RPMI8226 (cell line): ENCODE data around the gene SCARF1.
"Not testable (repeated sequence)": the region's sequence is repeated elsewhere in the genome, so short reads cannot be mapped to it uniquely, and the experiment has no call there.

Experiments used
- DNase-seq: peaks from one replicate; pipeline ENCODE4 v3.0.0-alpha.2; 2015

SCARF1 gene

GRCh38 chr17:1645207-1646171 lies at the start of gene SCARF1:
SCARF1 (minus strand) TSS chr17:1645732; CDS start chr17:1645697, 35 bp downstream.
- no peak for DNase-seq

GRCh38 chr17:1693339-1693738 lies 47.8 kb upstream of the SCARF1 start:
- no peak for DNase-seq

- no peak for DNase-seq
These were observed 45.2 kb upstream of the SCARF1 start for GRCh38 chr17:1690544-1691221.

- not testable (repeated sequence) for DNase-seq
These were observed 42.9 kb upstream of the SCARF1 start for GRCh38 chr17:1688405-1688804.

- DNase-seq = no peak
These were observed 40.6 kb upstream of the SCARF1 start for GRCh38 chr17:1686086-1686485.

- DNase-seq = peak; percentile 96
These were observed 39.1 kb upstream of the SCARF1 start, which contains the start of gene PRPF8 for GRCh38 chr17:1684378-1685189. PRPF8 (minus strand) TSS chr17:1684867; CDS start chr17:1684571, 296 bp downstream.

GRCh38 chr17:1683459-1683858 lies 37.9 kb upstream of the SCARF1 start:
- DNase-seq = no peak

- DNase-seq = no peak
These were observed 30.9 kb upstream of the SCARF1 start for GRCh38 chr17:1676401-1676800.

GRCh38 chr17:1673041-1673785 lies 27.7 kb upstream of the SCARF1 start:
- DNase-seq = no peak

- not testable (repeated sequence) for DNase-seq
These were observed 18.4 kb upstream of the SCARF1 start for GRCh38 chr17:1663934-1664333.

GRCh38 chr17:1661045-1661444 lies 15.5 kb upstream of the SCARF1 start:
- DNase-seq = no peak

- no peak for DNase-seq
These were observed 12.6 kb upstream of the SCARF1 start for GRCh38 chr17:1658100-1658499.

GRCh38 chr17:1653735-1654134 lies 8.2 kb upstream of the SCARF1 start:
- no peak for DNase-seq

- DNase-seq = not testable (repeated sequence)
These were observed 7.3 kb upstream of the SCARF1 start for GRCh38 chr17:1652794-1653193.

- no peak for DNase-seq
These were observed 6.0 kb upstream of the SCARF1 start for GRCh38 chr17:1651559-1651844.

- no peak for DNase-seq
These were observed 5.4 kb upstream of the SCARF1 start for GRCh38 chr17:1650731-1651558.

- peak; percentile 38 for DNase-seq
These were observed 4.4 kb upstream of the SCARF1 start, which contains the start of gene RILP for GRCh38 chr17:1649844-1650501. RILP (minus strand) TSS chr17:1649866; CDS start chr17:1649804, 62 bp downstream.

GRCh38 chr17:1648963-1649843 lies 3.7 kb upstream of the SCARF1 start:
- peak; percentile 94 for DNase-seq

GRCh38 chr17:1648173-1648962 lies 2.8 kb upstream of the SCARF1 start:
- DNase-seq = no peak
